Activated naive CD4-positive, alpha-beta T cell treated with anti-CD3 and anti-CD28 coated beads for 36 hours (primary cell): ENCODE results near the gene MYO5A. TPM values are rescaled to one million over a fixed set of nuclear protein-coding genes. Genes with fewer than 3 reads are reported as not detected.

Experiments
- CTCF ChIA-PET: fragments of 350-600 bp; sonication (Branson Sonifier 250); formaldehyde crosslinking; loops from one replicate; lab custom pipeline; 2021; ENCODE audit warnings: antibody characterized with exemption; lab: Charles Lee
- DNase-seq: peaks from one replicate; pipeline ENCODE4 v3.0.0-alpha.2; 2020
- H3K27ac Mint-ChIP-seq: one replicate; pipeline ENCODE4 v1.8.0; 2021; ENCODE audit warnings: mild to moderate bottlenecking, mixed read lengths
- H3K27me3 Mint-ChIP-seq: one replicate; pipeline ENCODE4 v1.8.0; 2021; ENCODE audit warnings: low read depth, mixed read lengths
- H3K36me3 Mint-ChIP-seq: one replicate; pipeline ENCODE4 v1.8.0; 2021; ENCODE audit warnings: low read depth, mixed read lengths
- H3K4me1 Mint-ChIP-seq: one replicate; pipeline ENCODE4 v1.8.0; 2021; ENCODE audit warnings: low read depth, mixed read lengths
- H3K4me3 Mint-ChIP-seq: one replicate; pipeline ENCODE4 v1.8.0; 2021; ENCODE audit warnings: mild to moderate bottlenecking, moderate library complexity, mixed read lengths
- H3K9me3 Mint-ChIP-seq: one replicate; pipeline ENCODE4 v1.8.0; 2021; ENCODE audit warnings: mixed read lengths
- intact Hi-C: fragments of 100-400 bp; cut with micrococcal nuclease; formaldehyde crosslinking; loops from one replicate; pipeline ENCODE4 v1.15.1; 2023
- total RNA-seq, 2 experiments: library from RNA; stranded (reverse); gene quantifications; one replicate each; pipeline ENCODE4 v1.2.3, GENCODE V29; 2021

MYO5A gene
- total RNA-seq, 2 experiments from 2014 or later, result 13.2 to 13.7 TPM

DNA sequence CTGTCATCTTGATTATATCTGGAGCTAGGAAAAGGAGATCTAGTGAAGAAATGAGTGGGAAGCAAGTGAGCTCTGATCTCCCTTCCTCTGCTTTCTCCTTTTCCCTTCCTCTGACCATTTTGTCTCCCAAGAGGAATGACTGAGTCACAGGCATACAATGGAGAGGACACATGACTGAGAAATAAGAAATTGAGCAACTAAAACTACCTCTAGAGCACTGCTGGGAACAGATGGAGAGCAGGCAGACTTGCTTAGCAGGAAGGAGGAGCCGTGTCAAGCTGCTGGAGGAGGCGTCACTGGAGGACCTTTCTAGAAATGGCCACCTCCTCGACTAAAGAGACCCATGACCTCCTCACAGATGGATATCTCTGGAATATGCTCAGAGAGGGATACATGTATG is 166.2 kb downstream of the MYO5A start:
- intact Hi-C loops, result no loop called here

DNA sequence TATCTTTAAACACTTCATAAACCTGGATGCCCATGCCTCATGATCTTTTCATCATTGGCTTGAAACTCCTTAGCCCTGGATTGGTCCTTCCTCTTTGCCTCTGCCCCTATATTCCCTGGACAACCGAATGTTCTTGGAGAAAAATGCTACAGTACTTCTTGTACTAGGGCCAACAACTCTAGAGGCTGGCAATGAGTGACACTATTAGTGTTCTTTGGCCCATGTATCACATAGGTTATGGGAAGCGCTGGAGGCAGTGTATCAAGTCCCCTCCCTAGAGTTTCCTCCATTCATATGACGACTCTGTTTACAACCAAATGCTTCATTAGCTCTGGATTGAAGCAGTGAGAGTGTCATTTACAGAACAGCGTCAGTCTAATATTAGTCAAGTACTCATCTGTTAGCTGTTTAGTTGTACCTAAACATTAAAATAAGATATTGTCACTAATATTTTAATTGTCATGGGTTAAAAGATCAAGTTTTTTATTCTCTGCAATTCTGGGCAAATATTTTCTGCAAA is 166.6 kb downstream of the MYO5A start:
- Mint-ChIP-seq H3K9me3 (no peaks in the 10 kb centered on the region), H3K27ac (no peak overlapping the region), H3K4me3 (no peak overlapping the region), H3K36me3 (peaks cover 10% of the 10 kb centered on the region), H3K27me3 (no peaks in the 10 kb centered on the region), H3K4me1 (no peaks in the 10 kb centered on the region)
- no peak for DNase-seq
- intact Hi-C loops, result no loop called here
- CTCF ChIA-PET, result no interaction called here

More for the DNA sequence above, 166.2 kb downstream of the MYO5A start:
- no peak for DNase-seq
- Mint-ChIP-seq H3K4me3 (no peak overlapping the region), H3K4me1 (no peaks in the 10 kb centered on the region), H3K27ac (no peak overlapping the region), H3K36me3 (peaks cover 10% of the 10 kb centered on the region), H3K9me3 (no peaks in the 10 kb centered on the region), H3K27me3 (no peaks in the 10 kb centered on the region)
- CTCF ChIA-PET, result no interaction called here

DNA sequence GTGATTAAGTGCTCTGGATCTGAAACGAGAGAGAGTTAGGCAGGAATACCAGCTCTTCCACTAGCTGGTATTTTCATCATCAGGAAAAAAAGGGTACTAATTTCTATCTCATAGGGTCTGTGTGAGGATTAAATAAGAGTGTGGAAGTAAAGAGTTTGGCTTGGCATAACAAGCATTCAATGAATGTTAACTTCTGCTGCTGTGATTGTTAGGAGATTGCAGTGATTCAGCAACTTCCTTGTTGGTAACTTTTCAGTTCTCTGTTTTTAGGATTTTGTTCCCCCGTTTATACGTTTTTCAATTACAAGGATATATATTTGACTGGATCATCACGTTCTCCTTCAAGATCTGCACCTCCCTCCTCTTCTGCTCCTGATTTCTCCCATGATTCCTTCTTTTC is 167.2 kb downstream of the MYO5A start:
- intact Hi-C loops, result no loop called here
- no peak overlapping the region for H3K27ac Mint-ChIP-seq
- peaks cover 10% of the 10 kb centered on the region for H3K36me3 Mint-ChIP-seq
- DNase-seq, result no peak
- H3K4me3 Mint-ChIP-seq, result no peak overlapping the region
- H3K27me3 Mint-ChIP-seq, result no peaks in the 10 kb centered on the region
- H3K4me1 Mint-ChIP-seq, result no peaks in the 10 kb centered on the region
- CTCF ChIA-PET, result interaction anchor here (1.1 kb wide), 1 partner anchor 18 kb away, joined by 3 read pairs; no protein-coding TSS in a partner anchor
- no peaks in the 10 kb centered on the region for H3K9me3 Mint-ChIP-seq

DNA sequence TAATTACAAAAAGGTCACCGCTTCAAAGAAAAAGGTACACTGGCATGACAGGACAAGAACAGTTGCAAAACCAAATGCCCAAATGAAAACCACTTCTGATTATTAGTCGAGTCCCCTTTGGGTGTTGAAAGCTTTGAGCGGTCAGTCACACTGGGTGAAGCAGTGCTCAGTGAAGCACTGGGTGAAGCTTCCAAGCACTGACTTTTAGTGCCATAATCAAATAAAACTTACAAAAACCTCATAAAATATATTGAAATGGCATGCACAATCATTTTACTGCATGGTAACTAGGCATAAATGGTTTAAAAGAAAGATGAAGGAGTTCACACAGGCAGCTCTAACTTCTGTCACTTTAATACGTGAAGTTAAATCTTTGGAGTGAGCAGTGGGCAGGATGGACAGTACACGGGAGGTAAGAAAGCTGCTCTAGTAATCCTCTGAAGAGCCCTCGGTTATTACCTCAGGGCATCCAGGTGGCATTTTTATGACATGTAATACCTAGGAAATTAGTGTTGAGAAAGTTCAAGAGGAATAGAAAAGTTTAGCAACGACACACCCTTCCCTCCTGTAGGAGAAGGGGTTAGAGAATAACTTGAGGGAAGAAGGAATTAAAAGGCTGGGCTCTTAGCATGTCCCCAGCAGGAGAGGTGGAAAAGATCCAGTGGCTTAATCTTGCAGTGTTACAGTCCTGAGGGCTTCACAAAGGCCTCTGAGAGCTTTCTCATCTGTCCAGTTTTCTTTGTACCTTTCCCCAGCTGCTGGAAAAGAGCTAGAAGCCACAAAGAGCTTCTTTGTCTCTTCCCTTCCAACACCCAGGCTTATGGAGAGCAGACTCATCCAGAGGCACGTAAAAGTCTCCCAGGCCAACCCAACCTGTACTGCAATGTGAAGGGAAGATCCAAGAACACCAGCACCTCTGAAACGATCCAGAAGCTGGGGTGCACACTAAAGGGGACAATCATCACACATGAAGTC is 168.2 kb downstream of the MYO5A start:
- CTCF ChIA-PET, result interaction anchor here (1.1 kb wide), 2 partner anchors 17 to 29 kb away, joined by 3 read pairs; no protein-coding TSS in a partner anchor
- H3K4me3 Mint-ChIP-seq, result no peak overlapping the region
- H3K36me3 Mint-ChIP-seq, result peaks cover 10% of the 10 kb centered on the region
- H3K27me3 Mint-ChIP-seq, result no peaks in the 10 kb centered on the region
- no peaks in the 10 kb centered on the region for H3K4me1 Mint-ChIP-seq
- H3K9me3 Mint-ChIP-seq, result no peaks in the 10 kb centered on the region
- H3K27ac Mint-ChIP-seq, result no peak overlapping the region
- no peak for DNase-seq
- intact Hi-C loops, result no loop called here

- Mint-ChIP-seq H3K4me1 (no peaks in the 10 kb centered on the region), H3K27ac (no peak overlapping the region), H3K9me3 (no peaks in the 10 kb centered on the region), H3K36me3 (peaks cover 5% of the 10 kb centered on the region), H3K27me3 (no peaks in the 10 kb centered on the region), H3K4me3 (no peak overlapping the region)
- DNase-seq, result no peak
- intact Hi-C loops, result no loop called here
- CTCF ChIA-PET, result interaction anchor here (1.1 kb wide), 1 partner anchor 29 kb away, joined by 3 read pairs; no protein-coding TSS in a partner anchor
These were observed 169.0 kb downstream of the MYO5A start for GRCh38 chr15:52359722-52360121.

DNA sequence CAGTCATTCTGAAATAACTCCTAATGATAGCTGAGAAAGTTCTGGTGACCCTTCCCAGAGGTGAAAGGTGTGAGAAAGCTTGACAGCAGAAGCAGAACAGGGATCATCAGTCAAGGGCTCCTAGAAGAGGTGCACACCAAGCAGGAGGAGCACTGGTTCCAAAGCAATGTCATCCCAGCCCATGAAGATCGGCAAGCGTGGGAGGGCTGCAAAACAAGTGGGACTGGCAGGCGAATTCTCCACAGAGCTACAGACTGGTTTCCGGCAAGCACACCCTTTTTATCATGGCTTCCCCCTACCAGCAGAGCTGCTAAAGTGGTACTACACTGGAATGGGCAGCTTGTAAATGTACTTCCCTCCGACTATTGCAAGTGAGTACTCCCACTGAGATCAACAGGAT is 170.7 kb downstream of the MYO5A start:
- CTCF ChIA-PET, result no interaction called here
- Mint-ChIP-seq H3K9me3 (no peaks in the 10 kb centered on the region), H3K27ac (no peak overlapping the region), H3K4me1 (no peaks in the 10 kb centered on the region), H3K27me3 (no peaks in the 10 kb centered on the region), H3K36me3 (peaks cover 2% of the 10 kb centered on the region), H3K4me3 (no peak overlapping the region)
- intact Hi-C loops, result no loop called here
- DNase-seq, result no peak

- peaks cover 2% of the 10 kb centered on the region for H3K36me3 Mint-ChIP-seq
- intact Hi-C loops, result no loop called here
- no peak overlapping the region for H3K27ac Mint-ChIP-seq
- no peak for DNase-seq
- H3K4me1 Mint-ChIP-seq, result no peaks in the 10 kb centered on the region
- H3K27me3 Mint-ChIP-seq, result no peaks in the 10 kb centered on the region
- CTCF ChIA-PET, result no interaction called here
- H3K9me3 Mint-ChIP-seq, result no peaks in the 10 kb centered on the region
- no peak overlapping the region for H3K4me3 Mint-ChIP-seq
These were observed 176.6 kb downstream of the MYO5A start for GRCh38 chr15:52352086-52352485.

- H3K36me3 Mint-ChIP-seq, result peaks cover 2% of the 10 kb centered on the region
These were observed 177.3 kb downstream of the MYO5A start for GRCh38 chr15:52351206-52351908.

GRCh38 chr15:52350423-52350822 is 178.3 kb downstream of the MYO5A start:
- Mint-ChIP-seq H3K27me3 (no peaks in the 10 kb centered on the region), H3K27ac (no peak overlapping the region), H3K36me3 (peaks cover 2% of the 10 kb centered on the region), H3K4me1 (no peaks in the 10 kb centered on the region), H3K4me3 (no peak overlapping the region), H3K9me3 (no peaks in the 10 kb centered on the region)
- intact Hi-C loops, result no loop called here
- CTCF ChIA-PET, result interaction anchor here (1.4 kb wide), 1 partner anchor 14 kb away, joined by 6 read pairs; no protein-coding TSS in a partner anchor
- no peak for DNase-seq

More at GRCh38 chr15:52351206-52351908, 177.3 kb downstream of the MYO5A start:
- Mint-ChIP-seq H3K27ac (no peak overlapping the region), H3K9me3 (no peaks in the 10 kb centered on the region), H3K4me1 (no peaks in the 10 kb centered on the region), H3K27me3 (no peaks in the 10 kb centered on the region), H3K4me3 (no peak overlapping the region)
- no peak for DNase-seq
- intact Hi-C loops, result no loop called here
- CTCF ChIA-PET, result no interaction called here

GRCh38 chr15:52349052-52349700 is 179.5 kb downstream of the MYO5A start:
- no peaks in the 10 kb centered on the region for H3K9me3 Mint-ChIP-seq
- no peaks in the 10 kb centered on the region for H3K4me1 Mint-ChIP-seq
- H3K27ac Mint-ChIP-seq, result no peak overlapping the region
- no peak for DNase-seq
- peaks cover 2% of the 10 kb centered on the region for H3K36me3 Mint-ChIP-seq
- CTCF ChIA-PET, result interaction anchor here (0.6 to 1.5 kb wide), 3 partner anchors 12 to 92 kb away, joined by 3 to 6 read pairs (median 4); no protein-coding TSS in a partner anchor
- intact Hi-C loops, result no loop called here
- H3K4me3 Mint-ChIP-seq, result no peak overlapping the region
- H3K27me3 Mint-ChIP-seq, result no peaks in the 10 kb centered on the region

- no peaks in the 10 kb centered on the region for H3K9me3 Mint-ChIP-seq
- CTCF ChIA-PET, result interaction anchor here (0.6 to 1.5 kb wide), 2 partner anchors 17 to 34 kb away, joined by 3 to 4 read pairs; no protein-coding TSS in a partner anchor
- intact Hi-C loops, result no loop called here
- no peak for DNase-seq
- no peak overlapping the region for H3K27ac Mint-ChIP-seq
- H3K4me3 Mint-ChIP-seq, result no peak overlapping the region
- H3K27me3 Mint-ChIP-seq, result no peaks in the 10 kb centered on the region
- peaks cover 2% of the 10 kb centered on the region for H3K36me3 Mint-ChIP-seq
- H3K4me1 Mint-ChIP-seq, result no peaks in the 10 kb centered on the region
These were observed 180.5 kb downstream of the MYO5A start for GRCh38 chr15:52348056-52348745.
